GM19372 (cell line): ENCODE data around the gene AMOTL2.

Source experiments
- ATAC-seq: cut with Tn5 transposase; IDR thresholded peaks from one replicate; pipeline ENCODE4 v1.9.1; 2021; ENCODE audit warnings: mild to moderate bottlenecking, low read depth, moderate library complexity; ENCODE audit not compliant: unreplicated experiment

Gene AMOTL2

GRCh38 chr3:134322286-134322685 is 52.0 kb downstream of the AMOTL2 start:
- no peak for ATAC-seq

- no peak for ATAC-seq
These were observed 53.5 kb downstream of the AMOTL2 start for GRCh38 chr3:134320749-134321148.

GRCh38 chr3:134319931-134320330 is 54.3 kb downstream of the AMOTL2 start:
- ATAC-seq: no peak

- ATAC-seq: no peak
These were observed 56.1 kb downstream of the AMOTL2 start for GRCh38 chr3:134318166-134318565.

- no peak for ATAC-seq
These were observed 56.9 kb downstream of the AMOTL2 start for GRCh38 chr3:134317106-134317947.

GRCh38 chr3:134315286-134316106 is 58.8 kb downstream of the AMOTL2 start:
- ATAC-seq: no peak

- no peak for ATAC-seq
These were observed 59.5 kb downstream of the AMOTL2 start for GRCh38 chr3:134314588-134315285.

- ATAC-seq: no peak
These were observed 60.2 kb downstream of the AMOTL2 start for GRCh38 chr3:134313847-134314587.

- peak; percentile 12 for ATAC-seq
These were observed 61.1 kb downstream of the AMOTL2 start for GRCh38 chr3:134312873-134313846.

- peak; percentile 53 for ATAC-seq
These were observed 62.0 kb downstream of the AMOTL2 start for GRCh38 chr3:134312072-134312872.

- ATAC-seq: no peak
These were observed 62.6 kb downstream of the AMOTL2 start for GRCh38 chr3:134311693-134312071.

- no peak for ATAC-seq
These were observed 63.0 kb downstream of the AMOTL2 start for GRCh38 chr3:134311265-134311664.

- no peak for ATAC-seq
These were observed 64.1 kb downstream of the AMOTL2 start for GRCh38 chr3:134309987-134310700.

- ATAC-seq: peak; percentile 40
These were observed 65.8 kb downstream of the AMOTL2 start for GRCh38 chr3:134308350-134308891.

GRCh38 chr3:134307425-134307824 is 66.8 kb downstream of the AMOTL2 start:
- no peak for ATAC-seq

- no peak for ATAC-seq
These were observed 67.9 kb downstream of the AMOTL2 start for GRCh38 chr3:134306320-134306719.
